ENCODE results near the gene OR5AU1. TPM values are rescaled to one million over a fixed set of nuclear protein-coding genes. Genes with fewer than 3 reads are reported as not detected.

The OR5AU1 gene
- total RNA-seq, 1 experiment from 2014 or later: not detected

- Histone ChIP-seq H3K79me2 (ENCODE audit: insufficient read depth, low read length) (no peaks in the 10 kb centered on the region), H3K14ac (ENCODE audit: insufficient read depth, low read length) (no peak overlapping the region), H4K5ac (ENCODE audit: insufficient read length, low read depth, low read length) (no peak overlapping the region), H3K27ac (ENCODE audit: insufficient read length, low read depth, low read length) (no peak overlapping the region), H2BK12ac (ENCODE audit: insufficient read length, low read depth, low read length) (no peak overlapping the region), H3T11ph (ENCODE audit: low read length) (no peak overlapping the region), H3K4me1 (ENCODE audit: insufficient read depth, low read length) (no peaks in the 10 kb centered on the region), H2BK120ac (ENCODE audit: low read depth, low read length, poor library complexity, severe bottlenecking) (no peak overlapping the region), H2AFZ (ENCODE audit: low read length) (no peak overlapping the region), H2BK20ac (ENCODE audit: low read depth, low read length, poor library complexity, severe bottlenecking) (no peak overlapping the region), H4K20me1 (ENCODE audit: control insufficient read depth, insufficient read depth, insufficient read length) (no peaks in the 10 kb centered on the region), H3K23me2 (ENCODE audit: insufficient read length, low read depth, low read length, poor library complexity, severe bottlenecking) (no peaks in the 10 kb centered on the region), H3K4me2 (ENCODE audit: insufficient read depth, insufficient read length, low read length) (no peak overlapping the region), H4K91ac (ENCODE audit: insufficient read length, low read depth, low read length) (no peak overlapping the region), H3K4ac (ENCODE audit: low read depth, low read length) (no peak overlapping the region), H2AK5ac (ENCODE audit: insufficient read length, low read length) (no peak overlapping the region), H3K18ac (ENCODE audit: insufficient read length, low read depth, low read length) (no peak overlapping the region), H3K27me3 (ENCODE audit: insufficient read depth, low read length) (no peaks in the 10 kb centered on the region), H3K9ac (ENCODE audit: extremely low read depth, insufficient read length, low read length) (no peak overlapping the region), H3K23ac (ENCODE audit: insufficient read length, low read depth, low read length) (no peak overlapping the region), H2BK5ac (ENCODE audit: insufficient read length, low read length) (no peak overlapping the region), H4K8ac (replicated peaks; ENCODE audit: insufficient read length, low read depth, low read length) (no peak overlapping the region), H3K56ac (ENCODE audit: insufficient read length, low read depth, low read length) (no peak overlapping the region), H2BK15ac (ENCODE audit: low read depth, low read length) (no peak overlapping the region), H3K79me1 (ENCODE audit: insufficient read depth, low read depth, low read length, poor library complexity, severe bottlenecking) (no peaks in the 10 kb centered on the region), H3K9me3 (ENCODE audit: control insufficient read depth, low read depth, low read length) (no peaks in the 10 kb centered on the region)
- DNase-seq: no peak
- no peaks in the 10 kb centered on the region for H3K27me3 Mint-ChIP-seq (ENCODE audit: low read depth)
- no CpG with 5 or more reads among the region's 6 CpGs for WGBS (ENCODE audit: extremely low coverage, insufficient read length, low lambda C conversion rate)
- H3K9me3 Mint-ChIP-seq: no peaks in the 10 kb centered on the region
- H3K4me3 Mint-ChIP-seq: no peak overlapping the region
- H3K36me3 Mint-ChIP-seq (ENCODE audit: insufficient read depth in 1 of 3, low read depth in 3 of 3): no peaks in the 10 kb centered on the region
- peaks cover 6% of the 10 kb centered on the region in 2 experiments for H3K4me1 Mint-ChIP-seq
- no peak for TF ChIP-seq CTCF (conservative IDR thresholded peaks at IDR 0.05)
- no peak overlapping the region for H3K27ac Mint-ChIP-seq
Measured at GRCh38 chr14:21120686-21121085, 35.2 kb downstream of the OR5AU1 start.

Data from H9 (cell line).